ENCODE measurements around the gene RAPGEF5.

GRCh38 chr7:22094413-22095342, 262.3 kb downstream of the RAPGEF5 start:
- no peak for TF ChIP-seq CTCF (IDR thresholded peaks at IDR 0.05; ENCODE audit: insufficient read depth, low read length)
- TF ChIP-seq POLR2AphosphoS5 (IDR thresholded peaks at IDR 0.05; ENCODE audit: low read depth), result no peak
- TF ChIP-seq SPI1 (IDR thresholded peaks at IDR 0.05; ENCODE audit: borderline replicate concordance, low read depth), result no peak
- TF ChIP-seq REST (IDR thresholded peaks at IDR 0.05; ENCODE audit: insufficient replicate concordance, low read depth), result no peak
- TF ChIP-seq GABPA (IDR thresholded peaks at IDR 0.05; ENCODE audit: low read depth), result no peak

Measured in HL-60 (cell line).